NCI-H2107 treated with DMSO at 0.1 percent for 48 hours (cell line): ENCODE results near the gene CCDC134.
"Not testable (repeated sequence)": the region's sequence is repeated elsewhere in the genome, so short reads cannot be mapped to it uniquely, and the experiment has no call there.

Experiments
- DNase-seq: peaks from one replicate; lab custom pipeline; 2025; ENCODE audit not compliant: unreplicated experiment; lab: John Stamatoyannopoulos, UW

Gene CCDC134

GRCh38 chr22:41842996-41843970 is 42.8 kb downstream of the CCDC134 start:
- no peak for DNase-seq

- DNase-seq: no peak
Observed at GRCh38 chr22:41844036-41844435, 43.6 kb downstream of the CCDC134 start.

GRCh38 chr22:41844513-41844912 is 44.0 kb downstream of the CCDC134 start:
- DNase-seq: no peak

GRCh38 chr22:41845380-41846267 is 45.1 kb downstream of the CCDC134 start:
- no peak for DNase-seq

- no peak for DNase-seq
Observed at GRCh38 chr22:41846268-41846987, 45.9 kb downstream of the CCDC134 start.

- DNase-seq: no peak
Observed at GRCh38 chr22:41847300-41847699, 46.8 kb downstream of the CCDC134 start.

- no peak for DNase-seq
Observed at GRCh38 chr22:41848468-41848867, 48.0 kb downstream of the CCDC134 start.

- DNase-seq: no peak
Observed at GRCh38 chr22:41856469-41856868, 56.0 kb downstream of the CCDC134 start.

- DNase-seq: peak; percentile 66
Observed at GRCh38 chr22:41857155-41857859, 56.8 kb downstream of the CCDC134 start.

GRCh38 chr22:41857860-41858199 is 57.4 kb downstream of the CCDC134 start:
- no peak for DNase-seq

- DNase-seq: no peak
Observed at GRCh38 chr22:41862160-41862529, 61.7 kb downstream of the CCDC134 start.

- peak; percentile 32 for DNase-seq
Observed at GRCh38 chr22:41862530-41863266, 62.2 kb downstream of the CCDC134 start.

- no peak for DNase-seq
Observed at GRCh38 chr22:41863472-41863871, 63.0 kb downstream of the CCDC134 start.

- no peak for DNase-seq
Observed at GRCh38 chr22:41868556-41868955, 68.1 kb downstream of the CCDC134 start.

- DNase-seq: not testable (repeated sequence)
Observed at GRCh38 chr22:41870081-41870480, 69.6 kb downstream of the CCDC134 start.

- DNase-seq: no peak
Observed at GRCh38 chr22:41870786-41871185, 70.3 kb downstream of the CCDC134 start.

GRCh38 chr22:41873391-41873790 is 72.9 kb downstream of the CCDC134 start:
- DNase-seq: no peak

GRCh38 chr22:41874090-41874489 is 73.6 kb downstream of the CCDC134 start:
- DNase-seq: no peak

- no peak for DNase-seq
Observed at GRCh38 chr22:41875531-41876270, 75.2 kb downstream of the CCDC134 start.
